SK-N-SH (cell line): Measurements from ENCODE around the gene SIRPA. TPM values are rescaled to one million over a fixed set of nuclear protein-coding genes. Genes with fewer than 3 reads are reported as not detected.
"Not testable (repeated sequence)": the region's sequence is repeated elsewhere in the genome, so short reads cannot be mapped to it uniquely, and the experiment has no call there.

Source experiments
- CTCF ChIA-PET: fragments of 300-600, 350-600 bp; formaldehyde crosslinking; extraction: SDS; loops from one replicate; lab custom pipeline; 2021; lab: Yijun Ruan, JAX
- POLR2A ChIA-PET: fragments of 350-600 bp; sonication (Branson Sonifier 250); formaldehyde crosslinking; extraction: SDS; loops from one replicate; lab custom pipeline; 2020; ENCODE audit warnings: antibody characterized with exemption, inconsistent platforms; lab: Yijun Ruan, JAX
- DNase-seq: peaks from one replicate; pipeline ENCODE4 v3.0.0; 2012
- H2AFZ ChIP-seq: fragments of 200-600 bp; sonication (generic); 2 replicates; pipeline ENCODE4 v1.8.1; 2016; ENCODE audit warnings: antibody characterized with exemption, mild to moderate bottlenecking, low read depth
- H3F3A ChIP-seq: fragments of 200-600 bp; sonication (generic); replicated peaks from 2 replicates; pipeline ENCODE3; 2016; ENCODE audit warnings: antibody characterized with exemption, mild to moderate bottlenecking; ENCODE audit not compliant: insufficient read depth
- H3K27ac ChIP-seq, 2 experiments: fragments of 200-500 bp in 1 of 2; fragments of 200-600 bp in 1 of 2; sonication (Bioruptor generic) in 1 of 2; sonication (generic), shearing (Covaris generic) in 1 of 2; 2 replicates each; pipeline versions ENCODE4 v1.5.1 to v1.6.1; 2014 to 2016; ENCODE audit warnings: low read depth in 2 of 2, inconsistent platforms in 1 of 2, low read length in 1 of 2, mild to moderate bottlenecking in 1 of 2, mixed read lengths in 1 of 2
- H3K27me3 ChIP-seq: fragments of 200-600 bp; sonication (generic), shearing (Covaris generic); 2 replicates; pipeline ENCODE4 v1.6.1; 2016; ENCODE audit warnings: mixed run types; ENCODE audit not compliant: insufficient read depth
- H3K36me3 ChIP-seq, 2 experiments: fragments of 200-500 bp in 1 of 2; fragments of 200-600 bp in 1 of 2; sonication (Bioruptor generic) in 1 of 2; sonication (generic) in 1 of 2; replicated peaks in 1 of 2; 2 replicates each; pipeline versions ENCODE3 to v1.5.1; 2014 to 2016; ENCODE audit warnings: low read length in 1 of 2, mild to moderate bottlenecking in 1 of 2; ENCODE audit not compliant: insufficient read depth in 2 of 2, control insufficient read depth in 1 of 2
- H3K4me1 ChIP-seq, 2 experiments: fragments of 200-500 bp in 1 of 2; fragments of 200-600 bp in 1 of 2; sonication (Bioruptor generic) in 1 of 2; sonication (generic), shearing (Covaris generic) in 1 of 2; 2 replicates each; pipeline versions ENCODE4 v1.5.1 to v1.6.1; 2014 to 2016; ENCODE audit warnings: low read depth in 1 of 2, low read length in 1 of 2, mixed run types in 1 of 2; ENCODE audit not compliant: insufficient read depth in 2 of 2, control insufficient read depth in 1 of 2
- H3K4me2 ChIP-seq: fragments of 200-600 bp; sonication (generic), shearing (Covaris generic); 2 replicates; pipeline ENCODE4 v1.6.1; 2017; ENCODE audit warnings: mixed run types
- H3K4me3 ChIP-seq, 2 experiments: fragments of 200-500 bp in 1 of 2; fragments of 200-600 bp in 1 of 2; sonication (Bioruptor generic) in 1 of 2; sonication (generic), shearing (Covaris generic) in 1 of 2; 2 replicates each; pipeline versions ENCODE4 v1.5.1 to v1.8.1; 2014 to 2016; ENCODE audit warnings: low read depth in 2 of 2, inconsistent platforms in 1 of 2, low read length in 1 of 2, mild to moderate bottlenecking in 1 of 2, mixed read lengths in 1 of 2, moderate library complexity in 1 of 2
- H3K79me2 ChIP-seq: fragments of 200-600 bp; sonication (generic); 2 replicates; pipeline ENCODE4 v1.8.1; 2017; ENCODE audit warnings: mild to moderate bottlenecking; ENCODE audit not compliant: insufficient read depth
- H3K9ac ChIP-seq: fragments of 200-600 bp; sonication (generic); 2 replicates; pipeline ENCODE4 v1.6.1; 2017; ENCODE audit warnings: mixed run types
- H3K9me2 ChIP-seq: fragments of 200-600 bp; sonication (generic); 2 replicates; pipeline ENCODE4 v1.6.1; 2017; ENCODE audit warnings: mixed run types
- H3K9me3 ChIP-seq: fragments of 200-600 bp; sonication (generic); 2 replicates; pipeline ENCODE4 v1.6.1; 2017; ENCODE audit warnings: mixed run types, mild to moderate bottlenecking, moderate library complexity
- H4K20me1 ChIP-seq: fragments of 200-600 bp; sonication (generic); 2 replicates; pipeline ENCODE4 v1.6.1; 2017; ENCODE audit warnings: mild to moderate bottlenecking, mixed run types; ENCODE audit not compliant: insufficient read depth
- CHD2 ChIP-seq: fragments of 150-350 bp; IDR thresholded peaks from 2 replicates; pipeline ENCODE4 v1.6.1; 2018; ENCODE audit warnings: low read length; ENCODE audit not compliant: partially characterized antibody
- ELF1 ChIP-seq: IDR thresholded peaks from 2 replicates; pipeline ENCODE4 v1.4.0; 2012
- FOXM1 ChIP-seq: IDR thresholded peaks from 2 replicates; pipeline ENCODE4 v1.4.0; 2012; ENCODE audit warnings: low read depth, mild to moderate bottlenecking
- GABPA ChIP-seq: IDR thresholded peaks from 2 replicates; pipeline ENCODE4 v1.4.0; 2012; ENCODE audit warnings: low read depth, mild to moderate bottlenecking
- MEF2A ChIP-seq: IDR thresholded peaks from 2 replicates; pipeline ENCODE4 v1.4.0; 2012; ENCODE audit warnings: low read depth, borderline replicate concordance
- NFIC ChIP-seq: IDR thresholded peaks from 2 replicates; pipeline ENCODE4 v1.4.0; 2012; ENCODE audit warnings: borderline replicate concordance
- NRF1 ChIP-seq: IDR thresholded peaks from 2 replicates; pipeline ENCODE4 v1.6.1; 2012; ENCODE audit warnings: low read depth, mild to moderate bottlenecking, low read length
- POLR2AphosphoS5 ChIP-seq: IDR thresholded peaks from 2 replicates; pipeline ENCODE4 v1.6.1; 2012; ENCODE audit warnings: low read depth, low read length
- RFX5 ChIP-seq: IDR thresholded peaks from 2 replicates; pipeline ENCODE4 v1.6.1; 2012; ENCODE audit warnings: mild to moderate bottlenecking, improper control_type of control experiment, low read length
- SMC3 ChIP-seq: IDR thresholded peaks from 2 replicates; pipeline ENCODE4 v1.6.1; 2012; ENCODE audit warnings: low read depth, low read length, improper control_type of control experiment
- TAF1 ChIP-seq: IDR thresholded peaks from 2 replicates; pipeline ENCODE4 v1.6.1; 2012; ENCODE audit warnings: low read depth, mild to moderate bottlenecking, low read length, moderate library complexity, borderline replicate concordance
- TCF12 ChIP-seq: IDR thresholded peaks from 2 replicates; pipeline ENCODE4 v1.4.0; 2012
- TEAD4 ChIP-seq: IDR thresholded peaks from 2 replicates; pipeline ENCODE4 v1.4.0; 2012; ENCODE audit warnings: mild to moderate bottlenecking, borderline replicate concordance; ENCODE audit not compliant: insufficient read depth
- YY1 ChIP-seq: IDR thresholded peaks from 2 replicates; pipeline ENCODE4 v1.4.0; 2012; ENCODE audit warnings: low read depth, mild to moderate bottlenecking
- WGBS: methylation state at CpG from one replicate; pipeline ENCODE4 v1.1.6; 2017; ENCODE audit warnings: low lambda C conversion rate; 5-methylcytosine and 5-hydroxymethylcytosine counted together
- polyA plus RNA-seq, 3 experiments: library from polyadenylated mRNA; depleted of rRNA; stranded (reverse); fragments of >200 nt; gene quantifications; 2 replicates each; pipeline ENCODE4 v1.2.3, GENCODE V29; 2012
- TF ChIP-seq, protein P1 (sequence below): IDR thresholded peaks from 2 replicates; pipeline ENCODE4; 2012
- TF ChIP-seq, protein P2 (sequence below): IDR thresholded peaks from 2 replicates; pipeline ENCODE4 v1.4.0; 2012; ENCODE audit warnings: low read depth, borderline replicate concordance
- TF ChIP-seq, protein P3 (sequence below): fragments of 200-600 bp; sonication (generic); IDR thresholded peaks from 2 replicates; pipeline ENCODE4 v1.6.1; 2017; ENCODE audit warnings: antibody characterized with exemption, mild to moderate bottlenecking, moderate library complexity
- TF ChIP-seq, protein P4 (sequence below): IDR thresholded peaks from 2 replicates; pipeline ENCODE4 v1.4.0; 2012; ENCODE audit warnings: low read depth
- TF ChIP-seq, protein P5 (sequence below): fragments of 150-350 bp; IDR thresholded peaks from 2 replicates; pipeline ENCODE4 v1.6.1; 2017; ENCODE audit warnings: antibody characterized with exemption, low read length, low read depth, borderline replicate concordance

Gene SIRPA
- polyA plus RNA-seq, 1 of the 3 experiments (the other 2 are of a cell fraction): 9.1 TPM

DNA sequence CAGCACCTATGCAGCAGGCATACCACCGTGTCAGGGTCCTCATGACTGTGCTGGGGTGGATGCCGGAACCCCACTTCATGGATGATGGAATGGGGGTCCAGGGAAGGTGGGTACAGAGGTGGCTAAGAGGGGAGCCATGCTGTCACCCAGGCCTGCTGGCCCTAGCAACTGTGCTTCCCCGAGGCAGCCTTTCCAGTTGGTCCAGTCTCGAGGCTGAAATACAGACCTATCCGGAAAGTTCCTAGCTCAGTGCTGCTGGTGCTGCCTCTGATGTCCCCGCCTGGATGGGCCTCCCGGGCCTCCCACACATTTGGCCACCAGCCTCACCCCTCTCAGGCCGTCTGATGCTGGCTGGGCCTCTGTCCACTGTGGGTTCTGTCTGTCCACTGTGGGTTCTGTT lies 17.4 kb downstream of the SIRPA start:
- Histone ChIP-seq H3K9me3 (no peaks in the 10 kb centered on the region), H3K36me3 (peaks cover 2% of the 10 kb centered on the region in 2 experiments), H3K9ac (no peak overlapping the region), H3K27me3 (no peaks in the 10 kb centered on the region), H2AFZ (no peak overlapping the region), H4K20me1 (peaks cover 12% of the 10 kb centered on the region; the same call in 1 of the 2 replicates), H3K4me2 (no peak overlapping the region), H3K4me1 (no peaks in the 10 kb centered on the region; a peak in 1 of 4 replicates), H3K9me2 (no peaks in the 10 kb centered on the region), H3F3A (peaks cover under 1% of the 10 kb centered on the region), H3K27ac (no peak overlapping the region), H3K4me3 (no peak overlapping the region), H3K79me2 (peaks cover 17% of the 10 kb centered on the region; the same call in 1 of the 2 replicates)
- DNase-seq: no peak
- ChIA-PET CTCF (interaction anchor here (0.9 to 1.2 kb wide), 2 partner anchors 54 to 111 kb away, joined by 3 to 4 read pairs; no protein-coding TSS in a partner anchor), POLR2A (no interaction called here)
- 93% methylated on average over 5 of the region's 8 CpGs for WGBS
- TF ChIP-seq TEAD4 (no peak), YY1 (no peak), FOXM1 (no peak), POLR2AphosphoS5 (no peak), NFIC (no peak), RFX5 (no peak), ELF1 (no peak), GABPA (no peak), TCF12 (no peak), MEF2A (no peak), TAF1 (no peak), NRF1 (no peak), CHD2 (no peak), SMC3 (no peak)
- TF ChIP-seq, protein P1, sequence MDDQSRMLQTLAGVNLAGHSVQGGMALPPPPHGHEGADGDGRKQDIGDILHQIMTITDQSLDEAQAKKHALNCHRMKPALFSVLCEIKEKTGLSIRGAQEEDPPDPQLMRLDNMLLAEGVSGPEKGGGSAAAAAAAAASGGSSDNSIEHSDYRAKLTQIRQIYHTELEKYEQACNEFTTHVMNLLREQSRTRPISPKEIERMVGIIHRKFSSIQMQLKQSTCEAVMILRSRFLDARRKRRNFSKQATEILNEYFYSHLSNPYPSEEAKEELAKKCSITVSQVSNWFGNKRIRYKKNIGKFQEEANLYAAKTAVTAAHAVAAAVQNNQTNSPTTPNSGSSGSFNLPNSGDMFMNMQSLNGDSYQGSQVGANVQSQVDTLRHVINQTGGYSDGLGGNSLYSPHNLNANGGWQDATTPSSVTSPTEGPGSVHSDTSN: no peak
- TF ChIP-seq, protein P2, sequence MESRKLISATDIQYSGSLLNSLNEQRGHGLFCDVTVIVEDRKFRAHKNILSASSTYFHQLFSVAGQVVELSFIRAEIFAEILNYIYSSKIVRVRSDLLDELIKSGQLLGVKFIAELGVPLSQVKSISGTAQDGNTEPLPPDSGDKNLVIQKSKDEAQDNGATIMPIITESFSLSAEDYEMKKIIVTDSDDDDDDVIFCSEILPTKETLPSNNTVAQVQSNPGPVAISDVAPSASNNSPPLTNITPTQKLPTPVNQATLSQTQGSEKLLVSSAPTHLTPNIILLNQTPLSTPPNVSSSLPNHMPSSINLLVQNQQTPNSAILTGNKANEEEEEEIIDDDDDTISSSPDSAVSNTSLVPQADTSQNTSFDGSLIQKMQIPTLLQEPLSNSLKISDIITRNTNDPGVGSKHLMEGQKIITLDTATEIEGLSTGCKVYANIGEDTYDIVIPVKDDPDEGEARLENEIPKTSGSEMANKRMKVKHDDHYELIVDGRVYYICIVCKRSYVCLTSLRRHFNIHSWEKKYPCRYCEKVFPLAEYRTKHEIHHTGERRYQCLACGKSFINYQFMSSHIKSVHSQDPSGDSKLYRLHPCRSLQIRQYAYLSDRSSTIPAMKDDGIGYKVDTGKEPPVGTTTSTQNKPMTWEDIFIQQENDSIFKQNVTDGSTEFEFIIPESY: no peak
- TF ChIP-seq, protein P3, sequence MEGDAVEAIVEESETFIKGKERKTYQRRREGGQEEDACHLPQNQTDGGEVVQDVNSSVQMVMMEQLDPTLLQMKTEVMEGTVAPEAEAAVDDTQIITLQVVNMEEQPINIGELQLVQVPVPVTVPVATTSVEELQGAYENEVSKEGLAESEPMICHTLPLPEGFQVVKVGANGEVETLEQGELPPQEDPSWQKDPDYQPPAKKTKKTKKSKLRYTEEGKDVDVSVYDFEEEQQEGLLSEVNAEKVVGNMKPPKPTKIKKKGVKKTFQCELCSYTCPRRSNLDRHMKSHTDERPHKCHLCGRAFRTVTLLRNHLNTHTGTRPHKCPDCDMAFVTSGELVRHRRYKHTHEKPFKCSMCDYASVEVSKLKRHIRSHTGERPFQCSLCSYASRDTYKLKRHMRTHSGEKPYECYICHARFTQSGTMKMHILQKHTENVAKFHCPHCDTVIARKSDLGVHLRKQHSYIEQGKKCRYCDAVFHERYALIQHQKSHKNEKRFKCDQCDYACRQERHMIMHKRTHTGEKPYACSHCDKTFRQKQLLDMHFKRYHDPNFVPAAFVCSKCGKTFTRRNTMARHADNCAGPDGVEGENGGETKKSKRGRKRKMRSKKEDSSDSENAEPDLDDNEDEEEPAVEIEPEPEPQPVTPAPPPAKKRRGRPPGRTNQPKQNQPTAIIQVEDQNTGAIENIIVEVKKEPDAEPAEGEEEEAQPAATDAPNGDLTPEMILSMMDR: no peak
- TF ChIP-seq, protein P4, sequence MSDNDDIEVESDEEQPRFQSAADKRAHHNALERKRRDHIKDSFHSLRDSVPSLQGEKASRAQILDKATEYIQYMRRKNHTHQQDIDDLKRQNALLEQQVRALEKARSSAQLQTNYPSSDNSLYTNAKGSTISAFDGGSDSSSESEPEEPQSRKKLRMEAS: no peak
- TF ChIP-seq, protein P5, sequence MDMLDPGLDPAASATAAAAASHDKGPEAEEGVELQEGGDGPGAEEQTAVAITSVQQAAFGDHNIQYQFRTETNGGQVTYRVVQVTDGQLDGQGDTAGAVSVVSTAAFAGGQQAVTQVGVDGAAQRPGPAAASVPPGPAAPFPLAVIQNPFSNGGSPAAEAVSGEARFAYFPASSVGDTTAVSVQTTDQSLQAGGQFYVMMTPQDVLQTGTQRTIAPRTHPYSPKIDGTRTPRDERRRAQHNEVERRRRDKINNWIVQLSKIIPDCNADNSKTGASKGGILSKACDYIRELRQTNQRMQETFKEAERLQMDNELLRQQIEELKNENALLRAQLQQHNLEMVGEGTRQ: no peak

DNA sequence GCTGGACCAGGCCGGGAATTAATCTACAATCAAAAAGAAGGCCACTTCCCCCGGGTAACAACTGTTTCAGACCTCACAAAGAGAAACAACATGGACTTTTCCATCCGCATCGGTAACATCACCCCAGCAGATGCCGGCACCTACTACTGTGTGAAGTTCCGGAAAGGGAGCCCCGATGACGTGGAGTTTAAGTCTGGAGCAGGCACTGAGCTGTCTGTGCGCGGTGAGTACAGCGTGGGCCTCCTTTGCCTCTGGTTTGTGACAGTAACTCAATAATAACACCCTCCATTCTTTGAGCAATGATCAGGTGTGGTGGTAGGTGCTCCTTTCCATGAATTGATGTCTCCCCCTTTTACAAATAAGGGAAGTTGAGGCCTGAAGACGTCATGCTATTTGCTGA lies 20.0 kb downstream of the SIRPA start:
- H3K9me2 ChIP-seq, H3K36me3 ChIP-seq, H2AFZ ChIP-seq, H3F3A ChIP-seq, H3K4me3 ChIP-seq, H3K9ac ChIP-seq, H4K20me1 ChIP-seq, H3K27ac ChIP-seq, POLR2A ChIA-PET, H3K9me3 ChIP-seq, H3K4me2 ChIP-seq, DNase-seq, H3K4me1 ChIP-seq, H3K27me3 ChIP-seq: not testable (repeated sequence)
- H3K79me2 ChIP-seq: peaks cover 11% of the 10 kb centered on the region; the same call in 1 of the 2 replicates
- 90% methylated on average over 11 of the region's 12 CpGs for WGBS
- CTCF ChIA-PET: interaction anchor here (1.1 kb wide), 1 partner anchor 12 kb away, joined by 3 read pairs; no protein-coding TSS in a partner anchor
